B cell (primary cell): ENCODE results near the gene CLDN20.

Experiments
- CTCF ChIP-seq: fragments of 200-600 bp; IDR thresholded peaks from one replicate; pipeline ENCODE4 v1.8.0; 2022; ENCODE audit warnings: antibody characterized with exemption, mild to moderate bottlenecking
- EZH2 ChIP-seq: IDR thresholded peaks from 2 replicates; pipeline ENCODE4 v1.6.1; 2012; ENCODE audit warnings: borderline replicate concordance, low read depth, mild to moderate bottlenecking, moderate library complexity, low read length; ENCODE audit not compliant: insufficient read depth, poor library complexity, severe bottlenecking

GRCh38 chr6:155223646-155224451 lies 40.0 kb upstream of the CLDN20 start:
- TF ChIP-seq CTCF (no peak), EZH2 (no peak)
